Tibial artery (tissue), 4 donors: ENCODE results near the gene CAMK4.

Experiments used
- DNase-seq, 2 donors: peaks; one replicate each; pipeline ENCODE4 v3.0.0-alpha.2; 2019
- H3K27ac ChIP-seq, 2 donors: fragments of 200-600 bp; sonication (generic) in 1 of 2; 1 replicate in 1 of 2; 2 replicates in 1 of 2; pipeline ENCODE4 v1.5.1; 2018 to 2019; ENCODE audit warnings: mild to moderate bottlenecking in 1 of 2
- H3K27me3 ChIP-seq, 2 donors: fragments of 200-600 bp; sonication (generic) in 1 of 2; one replicate each; pipeline versions ENCODE4 v1.5.1 to v1.6.0; 2016 to 2019
- H3K36me3 ChIP-seq, 3 donors: fragments of 200-600 bp; sonication (generic) in 2 of 3; one replicate each; pipeline ENCODE4 v1.5.1; 2016 to 2019; ENCODE audit warnings: mild to moderate bottlenecking in 2 of 3
- H3K4me1 ChIP-seq, 4 donors: fragments of 200-600 bp; sonication (generic) in 2 of 4; 1 replicate in 3 of 4; 2 replicates in 1 of 4; pipeline ENCODE4 v1.5.1; 2016 to 2019
- H3K4me3 ChIP-seq, 2 donors: fragments of 200-600 bp; sonication (generic) in 1 of 2; 1 replicate in 1 of 2; 2 replicates in 1 of 2; pipeline ENCODE4 v1.5.1; 2018 to 2019; ENCODE audit warnings: mild to moderate bottlenecking in 2 of 2
- H3K9me3 ChIP-seq, 3 donors: fragments of 200-600 bp; sonication (generic) in 1 of 3; one replicate each; pipeline ENCODE4 v1.5.1; 2016 to 2019
- CTCF ChIP-seq, 2 experiments: fragments of 200-600 bp in 1 of 2; fragments of 450-650 bp in 1 of 2; IDR thresholded peaks; one replicate each; pipeline ENCODE4 v1.5.1; 2017 to 2019; ENCODE audit warnings: antibody characterized with exemption in 2 of 2, mild to moderate bottlenecking in 1 of 2, moderate library complexity in 1 of 2
- intact Hi-C: fragments of 100-400 bp; cut with DNase I; formaldehyde crosslinking; loops from one replicate; pipeline ENCODE4 v1.15.0; 2023; ENCODE audit warnings: low total_unique reads

CAMK4 gene

GRCh38 chr5:111262815-111263214 is 38.6 kb downstream of the CAMK4 start:
- TF ChIP-seq CTCF (IDR thresholded peaks at IDR 0.05): no peak
- no peak for DNase-seq
- Histone ChIP-seq H3K4me1 (no peaks in the 10 kb centered on the region), H3K36me3 (no peaks in the 10 kb centered on the region), H3K27me3 (no peaks in the 10 kb centered on the region), H3K9me3 (no peaks in the 10 kb centered on the region), H3K4me3 (no peak overlapping the region), H3K27ac (no peak overlapping the region)
- intact Hi-C loops: no loop called here

GRCh38 chr5:111266491-111266890 is 42.3 kb downstream of the CAMK4 start:
- DNase-seq: no peak
- Histone ChIP-seq H3K36me3 (no peaks in the 10 kb centered on the region), H3K9me3 (no peaks in the 10 kb centered on the region), H3K27me3 (no peaks in the 10 kb centered on the region), H3K4me3 (no peak overlapping the region), H3K4me1 (no peaks in the 10 kb centered on the region), H3K27ac (no peak overlapping the region)
- no peak for TF ChIP-seq CTCF (IDR thresholded peaks at IDR 0.05)
- intact Hi-C loops: no loop called here

GRCh38 chr5:111268300-111268699 is 44.1 kb downstream of the CAMK4 start:
- no peak for TF ChIP-seq CTCF (IDR thresholded peaks at IDR 0.05)
- H3K36me3 ChIP-seq: no peaks in the 10 kb centered on the region
- intact Hi-C loops: no loop called here
- no peak overlapping the region for H3K27ac ChIP-seq
- no peaks in the 10 kb centered on the region for H3K27me3 ChIP-seq
- H3K9me3 ChIP-seq: no peaks in the 10 kb centered on the region
- DNase-seq: no peak
- no peaks in the 10 kb centered on the region for H3K4me1 ChIP-seq
- H3K4me3 ChIP-seq: no peak overlapping the region

GRCh38 chr5:111271885-111272284 is 47.7 kb downstream of the CAMK4 start:
- Histone ChIP-seq H3K4me3 (no peak overlapping the region), H3K27ac (no peak overlapping the region), H3K4me1 (no peaks in the 10 kb centered on the region), H3K27me3 (no peaks in the 10 kb centered on the region), H3K36me3 (no peaks in the 10 kb centered on the region), H3K9me3 (no peaks in the 10 kb centered on the region)
- TF ChIP-seq CTCF (IDR thresholded peaks at IDR 0.05): no peak
- intact Hi-C loops: loop anchor here (10.0 kb wide), 1 partner anchor 107 kb away; no protein-coding TSS in a partner anchor
- DNase-seq: no peak

- intact Hi-C loops: loop anchor here (10.0 kb wide), 1 partner anchor 112 kb away; no protein-coding TSS in a partner anchor
- no peaks in the 10 kb centered on the region for H3K9me3 ChIP-seq
These were observed 52.9 kb downstream of the CAMK4 start for GRCh38 chr5:111277061-111277460.

More at GRCh38 chr5:111277061-111277460, 52.9 kb downstream of the CAMK4 start:
- Histone ChIP-seq H3K4me1 (no peaks in the 10 kb centered on the region), H3K27me3 (no peaks in the 10 kb centered on the region), H3K27ac (no peak overlapping the region), H3K4me3 (no peak overlapping the region), H3K36me3 (no peaks in the 10 kb centered on the region)
- DNase-seq: no peak
- TF ChIP-seq CTCF (IDR thresholded peaks at IDR 0.05): no peak
